Right ventricle myocardium inferior (tissue), 1 donor: ENCODE results near the gene TIGD7. TPM values are rescaled to one million over a fixed set of nuclear protein-coding genes. Genes with fewer than 3 reads are reported as not detected.
"Not testable (repeated sequence)": the region's sequence is repeated elsewhere in the genome, so short reads cannot be mapped to it uniquely, and the experiment has no call there.

Experiments used
- ATAC-seq: fragments of 200-7000 bp; cut with Tn5 transposase; one replicate; pipeline ENCODE4 v1.9.1; 2020; ENCODE audit warnings: mild to moderate bottlenecking, moderate library complexity
- DNase-seq: peaks from one replicate; pipeline ENCODE4 v3.0.0; 2021; ENCODE audit errors: missing footprints
- intact Hi-C: fragments of 100-400 bp; cut with DNase I; formaldehyde crosslinking; loops from one replicate; pipeline ENCODE4 v1.11.0; 2022
- total RNA-seq: library from RNA; stranded (reverse); fragmentation: NEBNext Ultra II Directional; extraction: Animal tissue kit (Norgen Biotek cat#: 25700); gene quantifications from one replicate; pipeline ENCODE4 v1.2.1, GENCODE V29; 2021
- donor health status: DM: no; HTN: yes; CAD: no; lungs with severe emphysema.

The TIGD7 gene
- total RNA-seq, 1 donor from 2014 or later: 8.4 TPM

DNA sequence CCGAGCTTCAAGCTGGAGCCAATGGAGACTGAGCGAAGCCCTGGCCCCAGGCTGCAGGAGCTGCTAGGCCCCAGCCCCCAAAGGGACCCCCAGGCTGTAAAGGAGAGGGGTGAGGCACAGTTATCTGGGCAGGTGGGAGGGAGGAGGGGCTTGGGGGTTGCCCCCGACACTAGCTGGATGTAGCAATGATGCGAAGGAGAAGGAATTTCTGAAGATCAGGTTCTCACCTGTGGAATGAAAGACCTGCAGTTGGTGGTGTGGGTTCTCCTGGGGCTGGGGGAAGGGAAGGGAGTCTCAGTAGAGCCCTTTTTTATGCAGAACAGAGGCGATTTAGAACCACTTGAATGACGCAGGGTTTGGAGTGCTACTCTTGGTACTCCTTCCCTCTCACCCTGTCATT, 20.1 kb downstream of the TIGD7 start:
- DNase-seq (no peak), ATAC-seq (no peak)
- intact Hi-C loops: no loop called here

DNA sequence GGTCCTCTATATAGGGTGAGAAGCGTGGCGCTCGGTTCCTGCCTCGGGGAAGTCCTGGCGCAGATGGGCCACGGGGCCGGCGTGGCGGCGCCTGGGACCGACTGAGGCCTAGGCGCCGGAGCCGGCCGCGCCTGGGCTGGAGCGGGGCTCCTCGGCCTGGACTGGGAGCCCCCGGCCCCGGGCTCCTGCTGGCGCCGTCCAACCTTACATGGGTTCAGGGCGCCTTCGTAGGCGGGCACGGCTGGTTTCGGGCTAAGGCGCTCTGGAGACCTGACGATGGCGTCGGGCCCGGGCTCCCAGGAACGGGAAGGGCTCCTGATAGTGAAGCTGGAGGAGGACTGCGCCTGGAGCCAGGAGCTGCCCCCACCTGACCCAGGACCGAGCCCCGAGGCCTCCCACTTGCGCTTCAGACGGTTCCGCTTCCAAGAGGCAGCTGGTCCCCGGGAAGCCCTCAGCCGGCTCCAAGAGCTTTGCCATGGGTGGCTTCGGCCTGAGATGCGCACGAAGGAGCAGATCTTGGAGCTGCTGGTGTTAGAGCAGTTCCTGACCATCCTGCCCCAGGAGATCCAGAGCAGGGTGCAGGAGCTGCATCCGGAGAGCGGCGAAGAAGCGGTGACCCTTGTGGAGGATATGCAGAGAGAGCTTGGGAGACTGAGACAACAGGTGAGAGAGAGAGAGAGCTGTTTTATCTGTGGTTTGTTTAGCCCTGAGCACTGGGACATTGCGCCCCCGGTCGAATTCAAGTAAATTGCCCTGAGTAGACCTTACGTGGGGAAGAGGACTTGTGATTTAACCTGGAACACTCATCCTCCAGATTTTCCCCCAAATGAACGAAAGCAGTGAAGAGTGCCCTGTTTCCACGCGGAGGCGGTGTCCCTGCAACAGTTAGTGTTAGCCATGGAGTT, 21.4 kb downstream of the TIGD7 start:
- DNase-seq: no peak
- intact Hi-C loops: loop anchor here (1.0 to 5.0 kb wide), 5 partner anchors 19 to 219 kb away; partner anchors contain the start of genes CLUAP1, TIGD7, ZNF200 and ZNF75A
- no peak for ATAC-seq

DNA sequence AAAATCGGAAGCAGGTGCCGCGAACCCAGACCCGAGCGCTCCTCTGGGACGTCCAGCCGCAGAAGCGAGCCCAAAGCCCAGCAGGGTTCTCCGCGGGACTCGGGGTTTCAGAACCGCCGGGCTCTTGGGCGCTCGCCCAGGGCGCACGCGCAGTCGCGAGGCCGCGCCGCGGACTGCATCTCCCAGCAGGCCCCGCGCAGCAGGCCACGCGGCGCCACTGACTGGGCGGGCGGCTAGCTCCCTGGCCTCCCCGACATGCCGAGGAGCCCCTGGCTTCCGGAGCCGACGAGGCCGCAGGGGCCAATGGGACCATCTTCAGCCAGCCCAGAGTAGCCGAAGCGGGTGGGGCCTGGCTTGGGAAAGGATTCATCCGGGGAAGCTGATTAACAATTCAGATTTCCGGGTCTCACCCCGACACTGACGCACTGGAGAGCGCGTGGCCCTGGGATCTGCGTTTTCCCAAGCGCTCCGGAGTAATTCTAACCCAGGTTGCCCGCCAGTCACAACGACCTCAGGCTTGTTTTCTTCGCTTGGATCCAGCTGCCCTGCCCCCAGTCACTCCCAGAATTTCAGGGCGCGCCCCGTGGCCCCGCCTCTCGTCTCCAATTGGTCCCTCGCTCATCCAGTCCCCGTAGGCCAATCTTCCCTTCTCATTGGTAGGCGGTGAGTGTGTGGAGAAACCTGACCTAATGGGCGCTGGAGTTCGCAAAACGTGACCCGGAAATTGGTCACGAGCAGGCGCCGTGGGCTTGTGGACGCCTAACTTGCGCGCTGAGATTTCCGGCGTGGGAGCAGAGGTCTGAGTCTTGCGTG, 22.3 kb downstream of the TIGD7 start, which contains the start of gene ZNF263:
Gene ZNF263, plus strand, starts transcription at position 762 of the 813 bp plus-strand sequence. CDS start 328 bp downstream, outside the sequence.
- DNase-seq (peak; percentile 97), ATAC-seq (peak; percentile 97)
- intact Hi-C loops: loop anchor here (1.0 to 5.0 kb wide), 5 partner anchors 18 to 219 kb away; partner anchors contain the start of genes CLUAP1, TIGD7, ZNF200 and ZNF75A

DNA sequence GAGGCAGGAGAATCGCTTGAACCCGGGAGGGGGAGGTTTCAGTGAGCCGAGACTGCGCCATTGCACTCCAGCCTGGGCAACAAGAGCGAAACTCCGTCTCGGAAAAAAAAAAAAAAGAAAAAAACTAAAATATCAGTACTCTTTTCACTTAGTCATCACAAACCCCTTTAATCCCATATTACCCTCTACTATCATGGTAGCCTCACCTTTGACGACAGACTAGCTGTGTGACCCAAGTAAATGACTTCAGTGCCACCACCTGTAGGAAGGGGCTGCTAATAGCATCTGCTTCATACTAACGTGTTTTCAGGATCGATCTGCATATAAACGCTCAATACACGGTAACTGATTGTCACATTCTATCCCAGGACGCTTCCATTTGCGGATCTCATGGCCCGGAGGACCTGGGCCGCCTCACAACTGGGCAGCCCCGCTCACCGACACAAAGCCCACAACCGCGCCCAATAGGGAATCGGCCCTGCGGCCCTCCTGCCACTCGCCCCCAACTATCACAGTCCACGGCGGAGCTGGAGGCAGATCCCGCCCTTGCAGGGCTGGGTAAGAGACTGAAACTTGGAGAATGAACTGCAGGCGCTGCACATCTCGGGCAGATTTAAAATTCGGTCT, 23.0 kb downstream of the TIGD7 start:
- no peak for DNase-seq
- peak; percentile 33 for ATAC-seq
- intact Hi-C loops: loop anchor here (2.0 to 5.0 kb wide), 4 partner anchors 17 to 220 kb away; partner anchors contain the start of genes CLUAP1 and ZNF200

DNA sequence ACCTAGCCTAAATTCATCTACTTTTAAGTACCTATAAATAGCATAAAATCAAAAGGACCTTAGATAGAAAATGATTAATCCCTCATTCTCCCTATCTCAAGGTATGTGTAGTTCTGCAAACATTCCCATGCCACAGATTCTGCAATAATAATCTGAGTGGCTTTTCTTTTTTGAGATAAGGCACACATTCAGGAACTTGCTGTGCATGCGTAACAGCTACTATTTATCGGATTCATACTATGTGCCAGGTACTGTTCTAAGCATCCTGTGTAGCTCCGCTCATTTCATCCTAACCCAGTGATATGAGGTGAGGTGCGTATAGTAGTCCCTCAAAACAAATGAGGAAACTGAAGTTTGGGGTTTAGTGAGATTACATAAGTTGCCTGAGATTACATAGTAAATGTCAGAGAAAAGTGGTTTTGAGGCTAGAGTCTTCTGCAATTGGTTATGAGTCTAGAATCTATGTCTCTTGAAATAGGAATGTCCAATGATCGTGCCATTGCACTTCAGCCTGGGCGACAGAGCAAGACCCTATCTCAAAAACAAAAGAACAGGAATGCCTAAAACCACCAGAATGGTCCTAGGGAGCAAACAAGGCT, 23.9 kb downstream of the TIGD7 start:
- ATAC-seq: no peak
- intact Hi-C loops: loop anchor here (5.0 kb wide), 3 partner anchors 44 to 221 kb away; partner anchors contain the start of genes CLUAP1 and ZNF200
- DNase-seq: no peak

DNA sequence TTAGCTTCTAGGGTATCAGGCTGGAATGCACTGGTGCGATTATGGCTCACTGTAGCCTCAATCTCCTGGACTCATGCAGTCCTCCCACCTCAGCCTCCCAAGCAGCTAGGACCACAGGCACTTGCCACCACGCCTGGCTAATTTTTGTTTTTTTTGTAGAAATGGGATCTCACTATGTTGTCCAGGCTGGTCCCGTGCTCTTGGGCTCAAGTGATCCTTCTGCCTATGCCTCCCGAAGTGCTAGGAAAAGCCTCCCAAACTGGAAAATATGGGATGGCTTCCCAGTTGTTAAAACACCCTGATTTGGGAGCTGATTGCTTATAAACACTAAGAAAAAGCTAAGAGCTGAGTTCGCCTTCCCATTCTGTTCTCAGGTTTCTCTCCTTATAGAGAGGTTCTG, 28.6 kb downstream of the TIGD7 start:
- intact Hi-C loops: no loop called here
- DNase-seq: no peak
- no peak for ATAC-seq

DNA sequence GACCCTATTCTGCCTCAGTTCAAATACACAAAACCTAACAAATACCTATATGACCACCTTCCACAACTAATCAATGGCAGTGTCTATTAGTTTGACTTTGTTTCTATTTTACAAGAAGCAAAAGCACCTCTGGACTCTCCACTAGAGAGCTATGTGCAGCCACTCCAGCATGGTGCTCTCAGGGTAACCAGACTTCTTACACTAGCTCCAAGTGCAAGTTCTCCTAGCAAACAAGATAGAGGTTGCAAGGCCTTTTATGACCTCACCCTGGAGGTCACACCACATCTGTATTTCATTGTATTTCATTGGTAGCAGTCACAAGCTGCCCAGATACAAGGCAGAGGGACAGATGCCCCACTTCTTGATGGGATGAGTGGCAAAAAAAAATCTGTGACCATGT, 30.3 kb downstream of the TIGD7 start:
- intact Hi-C loops: no loop called here
- ATAC-seq (no peak), DNase-seq (no peak)

DNA sequence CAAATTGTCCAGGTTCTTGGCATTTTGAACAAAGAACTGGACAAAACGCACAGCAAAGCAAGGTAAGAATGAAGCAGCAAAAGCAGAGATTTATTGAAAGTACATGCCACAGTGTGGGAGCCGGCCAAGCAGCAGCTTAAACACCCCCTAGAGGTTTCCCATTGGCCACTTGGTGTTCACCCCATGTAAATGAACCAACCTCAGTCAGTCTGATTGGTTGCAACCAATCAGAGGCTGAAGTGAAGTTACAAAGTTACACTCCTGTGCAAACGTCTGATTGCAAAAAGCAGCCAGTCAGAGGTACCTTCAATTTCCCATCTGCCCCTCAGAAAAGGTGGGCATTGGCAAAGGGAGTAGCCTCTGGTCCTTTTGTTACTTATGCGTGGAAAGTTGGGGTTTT, 30.7 kb downstream of the TIGD7 start:
- intact Hi-C loops: no loop called here
- no peak for ATAC-seq
- no peak for DNase-seq

DNA sequence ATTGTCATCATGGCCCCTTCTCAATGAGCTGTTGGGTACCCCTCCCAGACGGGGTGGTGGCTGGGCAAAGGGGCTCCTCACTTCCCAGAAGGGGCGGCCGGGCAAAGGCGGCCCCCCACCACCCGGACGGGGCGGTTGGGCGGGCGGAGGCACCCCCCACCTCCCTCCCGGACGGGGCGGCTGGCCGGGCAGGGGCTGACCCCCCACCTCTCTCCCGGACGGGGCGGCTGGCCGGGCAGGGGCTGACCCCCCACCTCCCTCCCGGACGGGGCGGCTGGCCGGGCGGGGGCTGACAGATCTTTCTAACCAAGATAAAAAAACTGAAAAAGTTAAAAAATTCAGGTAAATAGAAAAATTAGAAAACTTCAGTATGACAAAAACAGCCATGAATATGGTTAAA, 33.9 kb downstream of the TIGD7 start:
- ATAC-seq, DNase-seq, intact Hi-C loops: not testable (repeated sequence)

DNA sequence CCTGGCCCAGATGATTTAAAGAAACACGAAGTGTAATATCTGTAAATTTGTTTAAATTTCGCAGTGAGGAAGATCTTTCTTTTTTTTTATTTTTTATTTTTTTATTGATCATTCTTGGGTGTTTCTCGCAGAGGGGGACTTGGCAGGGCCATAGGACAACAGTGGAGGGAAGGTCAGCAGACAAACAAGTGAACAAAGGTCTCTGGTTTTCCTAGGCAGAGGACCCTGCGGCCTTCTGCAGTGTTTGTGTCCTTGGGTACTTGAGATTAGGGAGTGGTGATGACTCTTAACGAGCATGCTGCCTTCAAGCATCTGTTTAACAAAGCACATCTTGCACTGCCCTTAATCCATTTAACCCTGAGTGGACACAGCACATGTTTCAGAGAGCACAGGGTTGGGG, 34.5 kb downstream of the TIGD7 start:
- ATAC-seq, DNase-seq, intact Hi-C loops: not testable (repeated sequence)

DNA sequence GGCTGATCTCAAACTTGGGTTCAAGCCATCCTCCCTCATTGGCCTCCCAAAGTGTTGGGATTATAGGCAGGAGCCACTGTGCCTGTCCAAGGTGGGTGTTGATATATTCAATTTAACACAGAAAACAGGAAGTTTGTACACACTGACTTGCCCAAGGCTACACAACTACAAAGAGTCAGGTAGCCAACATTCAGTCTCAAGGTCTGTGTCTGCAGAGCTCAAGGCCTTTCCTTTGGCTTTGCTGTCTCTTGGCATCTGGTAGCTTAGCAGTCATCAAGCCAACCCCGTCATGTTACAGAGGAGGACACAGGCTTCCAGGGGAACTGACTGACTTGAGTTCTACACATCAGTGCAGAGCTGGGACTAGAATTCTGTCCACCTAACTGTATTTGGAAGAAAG, 36.9 kb downstream of the TIGD7 start:
- intact Hi-C loops: no loop called here
- ATAC-seq (no peak), DNase-seq (no peak)

DNA sequence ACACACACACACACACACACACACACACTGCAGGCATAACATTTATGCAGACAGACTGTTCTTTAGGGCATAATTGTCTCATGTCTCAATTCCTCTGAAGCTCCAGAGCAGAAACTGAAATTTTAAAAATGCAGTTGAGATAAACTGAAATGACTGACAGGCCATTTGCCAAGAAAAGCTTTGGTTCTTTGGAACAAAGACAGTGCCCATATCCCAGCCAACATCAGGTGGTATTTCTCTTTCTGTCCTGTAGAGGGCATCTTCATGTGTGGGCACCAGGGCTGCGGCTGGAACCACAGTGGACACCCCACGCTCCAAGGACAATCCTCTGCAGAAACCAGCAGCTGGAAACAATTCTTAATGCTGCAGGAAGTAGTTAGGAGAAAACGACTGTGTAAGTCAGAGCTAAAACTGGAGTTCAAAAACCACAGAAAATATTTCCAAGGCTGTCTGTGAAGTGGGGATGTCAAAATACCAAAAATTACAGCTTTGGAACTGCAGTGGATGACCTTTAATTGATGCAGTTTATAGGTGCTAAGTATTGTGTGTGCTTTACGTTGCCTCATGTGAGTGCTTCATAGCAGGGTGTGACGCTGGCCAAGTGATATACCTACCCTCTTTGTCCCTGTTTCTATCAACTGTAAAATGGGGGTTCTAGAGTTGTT, 38.2 kb downstream of the TIGD7 start:
- intact Hi-C loops: no loop called here
- ATAC-seq (no peak), DNase-seq (no peak)

DNA sequence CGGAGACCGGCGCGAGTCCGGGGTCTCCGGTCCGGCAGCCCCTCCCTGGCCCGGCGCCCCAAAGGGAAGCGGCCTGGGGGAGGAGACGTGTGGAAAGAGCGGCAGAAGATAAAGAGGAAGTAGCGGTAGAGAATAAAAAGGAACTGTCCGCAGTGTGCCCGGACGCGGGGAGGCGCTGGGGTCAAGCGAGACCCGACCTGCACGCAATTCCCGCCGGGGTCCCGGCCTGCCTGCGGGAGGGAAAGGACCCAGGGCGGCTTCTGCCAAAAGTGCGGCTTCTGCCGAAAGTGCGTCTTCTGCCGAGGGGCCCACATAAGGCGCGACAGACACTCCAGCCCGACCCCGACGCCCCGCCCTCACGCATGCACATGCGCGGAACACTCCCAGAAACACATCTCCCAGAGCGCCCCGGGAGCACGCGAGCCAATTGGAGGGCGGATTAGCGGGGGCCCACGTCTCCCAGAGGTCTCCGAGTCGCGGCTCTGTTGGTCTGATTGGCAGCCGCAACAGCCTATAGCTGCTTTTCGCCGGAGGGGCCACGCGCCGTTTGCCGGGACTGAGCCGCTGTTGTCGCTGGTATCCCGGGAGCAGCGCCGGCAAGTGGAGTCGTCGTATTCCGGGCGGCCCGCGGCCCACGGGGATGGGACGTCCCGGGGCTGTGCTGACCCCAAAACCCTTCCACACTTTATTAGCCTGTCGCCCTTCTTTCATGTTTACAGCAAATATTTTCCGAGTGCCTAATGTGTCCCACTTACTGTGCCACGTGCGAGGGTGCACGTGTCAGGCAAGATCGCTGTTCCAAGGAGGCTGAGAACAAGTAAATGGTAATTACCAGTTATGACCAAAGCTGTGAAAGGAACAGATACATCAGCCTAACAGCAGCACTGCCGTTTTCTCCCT, 40.8 kb downstream of the TIGD7 start:
- ATAC-seq: peak; percentile 95
- peak; percentile 97 for DNase-seq
- intact Hi-C loops: loop anchor here (2.0 to 5.0 kb wide), 2 partner anchors 18 to 238 kb away; partner anchors contain the start of genes CLUAP1 and ZNF263

DNA sequence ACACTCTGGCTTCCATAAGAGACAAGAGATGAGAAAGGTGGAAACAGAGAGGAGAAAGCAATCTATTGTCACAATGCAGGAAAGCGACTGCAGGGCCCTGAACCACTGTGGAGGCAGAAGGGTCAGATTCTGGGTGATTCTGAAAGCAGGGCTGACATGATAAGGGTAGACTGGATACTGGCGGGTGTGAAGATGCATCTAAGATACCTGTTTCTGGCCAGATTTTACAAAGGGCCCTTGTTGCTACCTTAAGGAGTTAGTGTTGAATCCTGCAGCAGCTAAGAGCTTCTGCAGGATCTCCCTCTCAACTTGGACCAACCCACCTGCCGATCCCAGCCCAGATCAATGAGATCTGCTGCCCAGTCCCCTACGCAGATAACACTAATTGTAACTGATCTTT, 42.7 kb downstream of the TIGD7 start:
- ATAC-seq (no peak), DNase-seq (no peak)
- intact Hi-C loops: loop anchor here (2.0 to 5.0 kb wide), 2 partner anchors 28 to 240 kb away; partner anchors contain the start of genes CLUAP1 and ZNF200

DNA sequence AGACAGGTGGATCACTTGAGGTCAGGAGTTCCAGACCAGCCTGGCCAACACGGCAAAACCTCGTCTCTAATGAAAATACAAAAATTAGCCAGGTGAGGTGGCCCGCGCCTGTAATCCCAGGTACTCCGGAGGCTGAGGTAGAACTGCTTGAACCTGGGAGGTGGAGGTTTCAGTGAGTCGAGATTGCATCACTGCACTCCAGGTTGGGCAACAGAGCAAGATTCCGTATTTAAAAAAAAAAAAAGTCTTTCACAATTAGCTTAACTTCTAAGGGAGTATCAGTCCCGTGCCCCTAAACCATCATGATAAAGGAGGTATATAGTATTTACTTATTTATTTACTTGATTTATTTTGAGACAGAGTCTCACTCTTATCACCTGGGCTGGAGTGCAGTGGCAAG, 45.4 kb downstream of the TIGD7 start:
- ATAC-seq (no peak), DNase-seq (no peak)
- intact Hi-C loops: loop anchor here (5.0 kb wide), 1 partner anchor 242 kb away; the partner anchor contains the start of gene CLUAP1

DNA sequence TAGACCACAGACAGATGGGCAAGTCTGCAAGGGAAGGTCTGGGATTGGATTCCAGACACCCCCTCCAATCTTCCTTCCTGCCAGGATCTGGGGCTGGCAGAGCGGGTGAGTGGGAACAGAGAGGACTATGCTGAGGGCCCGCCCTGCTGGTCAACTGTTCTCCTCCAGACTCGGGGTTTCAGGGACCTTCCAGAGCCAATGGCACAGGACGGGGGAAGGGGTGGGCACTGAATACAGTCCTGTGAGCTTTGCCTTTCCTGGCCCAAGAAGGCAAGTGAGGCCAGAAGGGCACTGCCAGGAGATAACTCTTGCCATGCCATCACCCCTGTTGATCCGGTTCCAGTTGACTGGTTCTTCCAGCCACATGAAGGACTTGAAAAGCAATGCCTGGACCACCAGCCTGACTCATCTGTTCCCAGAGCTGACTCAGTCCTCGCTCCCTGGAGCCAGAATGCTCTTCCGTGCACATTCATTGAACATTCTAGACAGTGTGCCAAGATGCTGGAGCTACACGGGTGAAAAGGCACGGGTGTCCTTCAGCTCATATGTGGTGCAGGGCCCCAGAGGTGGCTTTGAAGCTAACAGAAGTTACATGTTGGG, 48.3 kb downstream of the TIGD7 start:
- intact Hi-C loops: no loop called here
- ATAC-seq: peak; percentile 14

More for the DNA sequence above, 48.3 kb downstream of the TIGD7 start:
- DNase-seq: no peak
